SK-N-SH treated with all-trans-retinoic acid at 6 μM for 48 hours (cell line): ENCODE data around the gene STEAP1B.

Experiments
- ATAC-seq: fragments of 200-7000 bp; cut with Tn5 transposase; 3 replicates; pipeline ENCODE4 v1.9.1; 2020; ENCODE audit warnings: mild to moderate bottlenecking, moderate library complexity
- ARNTL ChIP-seq: fragments of 450-650 bp; formaldehyde crosslinking; IDR thresholded peaks from 2 replicates; pipeline ENCODE4 v1.5.0; 2020; ENCODE audit warnings: low read depth, mild to moderate bottlenecking, moderate library complexity, borderline replicate concordance
- BACH2 ChIP-seq: fragments of 250-450 bp; sonication (Bioruptor Pico); IDR thresholded peaks from 2 replicates; pipeline ENCODE4 v1.9.0; 2021; ENCODE audit warnings: mild to moderate bottlenecking, borderline replicate concordance
- CSDC2 ChIP-seq: fragments of 250-450 bp; sonication (Bioruptor Pico); IDR thresholded peaks from 2 replicates; pipeline ENCODE4 v1.5.0; 2020; ENCODE audit warnings: mild to moderate bottlenecking, moderate library complexity
- ISL1 ChIP-seq: fragments of 250-450 bp; sonication (Bioruptor Pico); IDR thresholded peaks from 2 replicates; pipeline ENCODE4 v2.1.2; 2022; ENCODE audit warnings: mild to moderate bottlenecking, moderate library complexity
- OSR1 ChIP-seq: fragments of 250-450 bp; sonication (Bioruptor Pico); IDR thresholded peaks from 2 replicates; pipeline ENCODE4 v1.8.0; 2022; ENCODE audit warnings: moderate library complexity, mild to moderate bottlenecking, inconsistent platforms
- PPARA ChIP-seq: fragments of 250-450 bp; sonication (Bioruptor Pico); IDR thresholded peaks from 2 replicates; pipeline ENCODE4 v1.5.0; 2020; ENCODE audit warnings: mild to moderate bottlenecking, borderline replicate concordance
- RARB ChIP-seq: fragments of 250-450 bp; sonication (Bioruptor Pico); IDR thresholded peaks from 2 replicates; pipeline ENCODE4 v1.8.0; 2021; ENCODE audit warnings: mild to moderate bottlenecking, moderate library complexity
- TCF4 ChIP-seq: fragments of 250-450 bp; sonication (Bioruptor Pico); IDR thresholded peaks from 2 replicates; pipeline ENCODE4 v1.8.0; 2021; ENCODE audit warnings: mild to moderate bottlenecking, moderate library complexity, borderline replicate concordance
- TOX ChIP-seq: fragments of 250-450 bp; sonication (Bioruptor Pico); IDR thresholded peaks from 2 replicates; pipeline ENCODE4 v1.8.0; 2021; ENCODE audit warnings: mild to moderate bottlenecking, moderate library complexity, borderline replicate concordance
- ZC3H10 ChIP-seq: fragments of 250-450 bp; sonication (Bioruptor Pico); IDR thresholded peaks from 2 replicates; pipeline ENCODE4 v1.5.1; 2021; ENCODE audit warnings: mild to moderate bottlenecking, moderate library complexity
- ZFP3 ChIP-seq: fragments of 250-450 bp; sonication (Bioruptor Pico); IDR thresholded peaks from 2 replicates; pipeline ENCODE4 v1.5.0; 2020; ENCODE audit warnings: mild to moderate bottlenecking, moderate library complexity
- ZFP30 ChIP-seq: fragments of 450-650 bp; formaldehyde crosslinking; IDR thresholded peaks from 2 replicates; pipeline ENCODE4 v1.5.0; 2022; ENCODE audit warnings: mild to moderate bottlenecking, moderate library complexity
- ZNF565 ChIP-seq: fragments of 450-650 bp; formaldehyde crosslinking; conservative IDR thresholded peaks from 2 replicates; pipeline ENCODE4 v1.5.0; 2020; ENCODE audit warnings: low read depth, mild to moderate bottlenecking, moderate library complexity
- ZNF70 ChIP-seq: fragments of 450-650 bp; formaldehyde crosslinking; IDR thresholded peaks from 2 replicates; pipeline ENCODE4 v1.5.0; 2020; ENCODE audit warnings: mild to moderate bottlenecking, moderate library complexity
- ZNF8 ChIP-seq: fragments of 450-650 bp; formaldehyde crosslinking; IDR thresholded peaks from 2 replicates; pipeline ENCODE4 v1.5.0; 2020; ENCODE audit warnings: mild to moderate bottlenecking, moderate library complexity
- TF ChIP-seq, protein P1 (sequence below): fragments of 250-450 bp; sonication (Bioruptor Pico); IDR thresholded peaks from 2 replicates; pipeline ENCODE4 v1.8.0; 2020; ENCODE audit warnings: mild to moderate bottlenecking, moderate library complexity, borderline replicate concordance
- TF ChIP-seq, protein P2 (sequence below): fragments of 250-450 bp; sonication (Bioruptor Pico); IDR thresholded peaks from 2 replicates; pipeline ENCODE4 v1.5.0; 2020; ENCODE audit warnings: mild to moderate bottlenecking, moderate library complexity
- TF ChIP-seq, protein P3 (sequence below): fragments of 250-450 bp; sonication (Bioruptor Pico); IDR thresholded peaks from 2 replicates; pipeline ENCODE4 v1.8.0; 2021; ENCODE audit warnings: low read depth, mild to moderate bottlenecking, moderate library complexity, borderline replicate concordance
- TF ChIP-seq, protein P4 (sequence below): fragments of 250-450 bp; sonication (Bioruptor Pico); IDR thresholded peaks from 2 replicates; pipeline ENCODE4 v1.5.1; 2020; ENCODE audit warnings: low read depth, mild to moderate bottlenecking, moderate library complexity

STEAP1B gene

DNA sequence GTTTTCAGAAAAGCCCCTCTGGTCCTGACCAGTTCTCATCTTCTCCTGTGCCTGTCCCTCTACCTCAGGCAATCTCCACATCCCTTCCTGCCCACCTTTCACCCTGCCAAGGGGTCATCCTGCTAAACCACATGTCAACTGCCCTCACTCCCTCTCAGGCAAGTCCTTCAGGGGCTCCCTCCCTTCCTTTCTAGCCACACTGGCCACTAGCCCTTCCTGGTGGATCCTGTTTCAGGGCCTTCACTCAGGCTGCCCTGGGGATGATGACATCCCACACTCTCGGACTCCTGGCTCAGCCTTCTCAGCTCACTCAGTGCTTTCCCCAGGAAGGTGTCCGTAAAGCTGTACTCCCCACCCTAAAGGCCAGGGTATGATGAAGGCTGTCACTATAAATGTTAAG lies 13.4 kb downstream of the STEAP1B start (continued):
- TF ChIP-seq, protein P1, sequence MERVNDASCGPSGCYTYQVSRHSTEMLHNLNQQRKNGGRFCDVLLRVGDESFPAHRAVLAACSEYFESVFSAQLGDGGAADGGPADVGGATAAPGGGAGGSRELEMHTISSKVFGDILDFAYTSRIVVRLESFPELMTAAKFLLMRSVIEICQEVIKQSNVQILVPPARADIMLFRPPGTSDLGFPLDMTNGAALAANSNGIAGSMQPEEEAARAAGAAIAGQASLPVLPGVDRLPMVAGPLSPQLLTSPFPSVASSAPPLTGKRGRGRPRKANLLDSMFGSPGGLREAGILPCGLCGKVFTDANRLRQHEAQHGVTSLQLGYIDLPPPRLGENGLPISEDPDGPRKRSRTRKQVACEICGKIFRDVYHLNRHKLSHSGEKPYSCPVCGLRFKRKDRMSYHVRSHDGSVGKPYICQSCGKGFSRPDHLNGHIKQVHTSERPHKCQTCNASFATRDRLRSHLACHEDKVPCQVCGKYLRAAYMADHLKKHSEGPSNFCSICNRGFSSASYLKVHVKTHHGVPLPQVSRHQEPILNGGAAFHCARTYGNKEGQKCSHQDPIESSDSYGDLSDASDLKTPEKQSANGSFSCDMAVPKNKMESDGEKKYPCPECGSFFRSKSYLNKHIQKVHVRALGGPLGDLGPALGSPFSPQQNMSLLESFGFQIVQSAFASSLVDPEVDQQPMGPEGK (CRISPR knock-in tag), result no peak
- TF ChIP-seq ISL1 (CRISPR knock-in tag), result no peak
- TF ChIP-seq, protein P2, sequence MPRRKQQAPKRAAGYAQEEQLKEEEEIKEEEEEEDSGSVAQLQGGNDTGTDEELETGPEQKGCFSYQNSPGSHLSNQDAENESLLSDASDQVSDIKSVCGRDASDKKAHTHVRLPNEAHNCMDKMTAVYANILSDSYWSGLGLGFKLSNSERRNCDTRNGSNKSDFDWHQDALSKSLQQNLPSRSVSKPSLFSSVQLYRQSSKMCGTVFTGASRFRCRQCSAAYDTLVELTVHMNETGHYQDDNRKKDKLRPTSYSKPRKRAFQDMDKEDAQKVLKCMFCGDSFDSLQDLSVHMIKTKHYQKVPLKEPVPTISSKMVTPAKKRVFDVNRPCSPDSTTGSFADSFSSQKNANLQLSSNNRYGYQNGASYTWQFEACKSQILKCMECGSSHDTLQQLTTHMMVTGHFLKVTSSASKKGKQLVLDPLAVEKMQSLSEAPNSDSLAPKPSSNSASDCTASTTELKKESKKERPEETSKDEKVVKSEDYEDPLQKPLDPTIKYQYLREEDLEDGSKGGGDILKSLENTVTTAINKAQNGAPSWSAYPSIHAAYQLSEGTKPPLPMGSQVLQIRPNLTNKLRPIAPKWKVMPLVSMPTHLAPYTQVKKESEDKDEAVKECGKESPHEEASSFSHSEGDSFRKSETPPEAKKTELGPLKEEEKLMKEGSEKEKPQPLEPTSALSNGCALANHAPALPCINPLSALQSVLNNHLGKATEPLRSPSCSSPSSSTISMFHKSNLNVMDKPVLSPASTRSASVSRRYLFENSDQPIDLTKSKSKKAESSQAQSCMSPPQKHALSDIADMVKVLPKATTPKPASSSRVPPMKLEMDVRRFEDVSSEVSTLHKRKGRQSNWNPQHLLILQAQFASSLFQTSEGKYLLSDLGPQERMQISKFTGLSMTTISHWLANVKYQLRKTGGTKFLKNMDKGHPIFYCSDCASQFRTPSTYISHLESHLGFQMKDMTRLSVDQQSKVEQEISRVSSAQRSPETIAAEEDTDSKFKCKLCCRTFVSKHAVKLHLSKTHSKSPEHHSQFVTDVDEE, result no peak
- TF ChIP-seq ZNF565 (CRISPR knock-in tag), result no peak
- no peak for TF ChIP-seq ZNF8 (CRISPR knock-in tag)

DNA sequence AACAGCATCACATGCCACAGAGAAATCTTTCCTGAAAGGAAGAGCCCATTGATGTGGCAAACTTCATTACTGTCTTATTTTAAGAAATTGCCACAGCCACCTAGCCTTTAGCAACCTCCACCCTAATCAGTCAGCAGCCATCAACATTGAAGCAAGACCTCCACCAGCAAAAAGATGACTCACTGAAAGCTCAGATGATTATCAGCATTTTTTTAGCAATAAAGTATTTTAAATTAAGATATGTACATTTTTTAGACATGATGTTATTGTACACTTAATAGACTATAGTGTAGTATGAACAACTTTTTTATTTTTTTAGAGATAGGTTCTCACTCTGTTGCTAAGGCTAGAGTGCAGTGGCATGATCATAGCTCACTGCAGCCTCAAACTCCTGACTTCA lies 14.8 kb downstream of the STEAP1B start:
- TF ChIP-seq ZNF8 (CRISPR knock-in tag), result peak; percentile 13; the same call in 1 of the 2 replicates
- TF ChIP-seq ISL1 (CRISPR knock-in tag), result peak; percentile 97
- TF ChIP-seq, protein P3, sequence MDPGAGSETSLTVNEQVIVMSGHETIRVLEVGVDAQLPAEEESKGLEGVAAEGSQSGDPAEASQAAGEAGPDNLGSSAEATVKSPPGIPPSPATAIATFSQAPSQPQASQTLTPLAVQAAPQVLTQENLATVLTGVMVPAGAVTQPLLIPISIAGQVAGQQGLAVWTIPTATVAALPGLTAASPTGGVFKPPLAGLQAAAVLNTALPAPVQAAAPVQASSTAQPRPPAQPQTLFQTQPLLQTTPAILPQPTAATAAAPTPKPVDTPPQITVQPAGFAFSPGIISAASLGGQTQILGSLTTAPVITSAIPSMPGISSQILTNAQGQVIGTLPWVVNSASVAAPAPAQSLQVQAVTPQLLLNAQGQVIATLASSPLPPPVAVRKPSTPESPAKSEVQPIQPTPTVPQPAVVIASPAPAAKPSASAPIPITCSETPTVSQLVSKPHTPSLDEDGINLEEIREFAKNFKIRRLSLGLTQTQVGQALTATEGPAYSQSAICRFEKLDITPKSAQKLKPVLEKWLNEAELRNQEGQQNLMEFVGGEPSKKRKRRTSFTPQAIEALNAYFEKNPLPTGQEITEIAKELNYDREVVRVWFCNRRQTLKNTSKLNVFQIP (CRISPR knock-in tag), result no peak
- peak; percentile 13; the same call in 1 of the 2 replicates for TF ChIP-seq ZFP3 (CRISPR knock-in tag)
- TF ChIP-seq, protein P4, sequence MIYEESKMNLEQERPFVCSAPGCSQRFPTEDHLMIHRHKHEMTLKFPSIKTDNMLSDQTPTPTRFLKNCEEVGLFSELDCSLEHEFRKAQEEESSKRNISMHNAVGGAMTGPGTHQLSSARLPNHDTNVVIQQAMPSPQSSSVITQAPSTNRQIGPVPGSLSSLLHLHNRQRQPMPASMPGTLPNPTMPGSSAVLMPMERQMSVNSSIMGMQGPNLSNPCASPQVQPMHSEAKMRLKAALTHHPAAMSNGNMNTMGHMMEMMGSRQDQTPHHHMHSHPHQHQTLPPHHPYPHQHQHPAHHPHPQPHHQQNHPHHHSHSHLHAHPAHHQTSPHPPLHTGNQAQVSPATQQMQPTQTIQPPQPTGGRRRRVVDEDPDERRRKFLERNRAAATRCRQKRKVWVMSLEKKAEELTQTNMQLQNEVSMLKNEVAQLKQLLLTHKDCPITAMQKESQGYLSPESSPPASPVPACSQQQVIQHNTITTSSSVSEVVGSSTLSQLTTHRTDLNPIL (CRISPR knock-in tag), result peak; percentile 70; the same call in 1 of the 2 replicates
- TF ChIP-seq, all 23 proteins: peak for 4
- peak; percentile 84 for ATAC-seq

DNA sequence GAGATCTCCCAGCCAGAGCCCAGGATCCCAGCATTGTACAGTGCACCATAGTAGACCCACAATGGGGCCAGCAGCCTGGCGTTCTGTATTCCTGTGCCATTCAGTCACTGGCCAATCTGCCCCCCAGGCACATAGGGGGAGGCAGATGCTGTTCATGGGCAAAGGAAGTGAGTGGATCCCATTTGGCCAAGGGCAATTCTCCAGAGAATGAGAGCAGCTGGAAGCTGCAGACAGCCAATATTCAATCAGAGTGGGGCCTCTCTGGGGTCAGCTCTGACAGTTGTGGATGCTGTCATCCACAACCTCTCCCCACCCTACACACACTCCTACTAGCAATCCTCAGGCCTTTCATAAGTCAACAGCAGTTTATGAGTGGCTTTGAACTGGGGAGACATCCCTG lies 17.5 kb downstream of the STEAP1B start:
- TF ChIP-seq ISL1 (CRISPR knock-in tag), result no peak
- no peak for TF ChIP-seq PPARA (CRISPR knock-in tag)
- no peak for TF ChIP-seq ZNF70 (CRISPR knock-in tag)
- TF ChIP-seq TCF4 (CRISPR knock-in tag), result no peak
- TF ChIP-seq ZFP30, result no peak
- TF ChIP-seq ARNTL (CRISPR knock-in tag), result no peak
- ATAC-seq, result no peak

DNA sequence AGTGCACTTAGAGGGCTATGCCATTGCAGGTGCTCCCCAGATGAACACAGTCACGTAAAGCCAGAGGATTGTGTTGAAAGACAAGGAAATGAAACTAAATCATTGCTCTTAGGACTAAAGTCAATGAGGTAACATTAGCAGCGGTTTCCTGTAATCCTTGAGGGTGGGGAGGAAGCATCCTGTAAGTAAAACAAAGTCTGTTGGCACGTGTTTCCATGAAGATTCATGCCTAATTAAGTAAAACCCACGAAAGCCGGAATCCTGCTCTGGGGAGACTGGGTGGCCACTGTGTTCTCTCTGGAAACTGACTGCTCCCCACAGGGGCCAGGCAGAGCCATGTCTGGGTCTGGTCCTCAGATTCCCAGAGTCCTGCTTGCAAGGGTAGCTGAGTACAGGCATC lies 18.3 kb downstream of the STEAP1B start:
- ATAC-seq, result no peak
- no peak for TF ChIP-seq OSR1
- TF ChIP-seq ZFP3 (CRISPR knock-in tag), result no peak
- TF ChIP-seq TOX, result no peak
- TF ChIP-seq BACH2, result no peak
- TF ChIP-seq, protein P1 (CRISPR knock-in tag), result no peak
- no peak for TF ChIP-seq ARNTL (CRISPR knock-in tag)
- TF ChIP-seq CSDC2, result no peak
- TF ChIP-seq RARB, result no peak
- TF ChIP-seq ZC3H10 (CRISPR knock-in tag), result no peak
- TF ChIP-seq, all 23 proteins: peak for 0
